Calu3 (cell line): Measurements from ENCODE around the gene PCDH9. TPM values are rescaled to one million over a fixed set of nuclear protein-coding genes. Genes with fewer than 3 reads are reported as not detected.

Experiments used
- BruUV-seq: library from RNA; stranded (reverse); fragments of 400-500 nt; replicated peaks from 2 replicates; lab custom pipeline; 2021; lab: Mats Ljungman, UMichigan
- CTCF ChIA-PET: fragments of 300-600 bp; sonication (Branson Sonifier 250); formaldehyde crosslinking; loops from one replicate; lab custom pipeline; 2022; ENCODE audit warnings: antibody characterized with exemption; lab: Charles Lee
- DNase-seq: peaks from one replicate; pipeline ENCODE4 v3.0.0; 2022
- H3K27ac Mint-ChIP-seq: one replicate; pipeline ENCODE4 v1.8.0; 2022; ENCODE audit warnings: mixed read lengths; ENCODE audit not compliant: unreplicated experiment
- H3K27me3 Mint-ChIP-seq: one replicate; pipeline ENCODE4 v1.8.0; 2022; ENCODE audit warnings: mixed read lengths; ENCODE audit not compliant: unreplicated experiment
- H3K36me3 Mint-ChIP-seq: one replicate; pipeline ENCODE4 v1.8.0; 2022; ENCODE audit warnings: mild to moderate bottlenecking, moderate library complexity, mixed read lengths; ENCODE audit not compliant: insufficient read depth, unreplicated experiment
- H3K4me1 Mint-ChIP-seq: one replicate; pipeline ENCODE4 v1.8.0; 2022; ENCODE audit warnings: mild to moderate bottlenecking, low read depth, mixed read lengths; ENCODE audit not compliant: unreplicated experiment
- H3K4me3 Mint-ChIP-seq: one replicate; pipeline ENCODE4 v1.8.0; 2022; ENCODE audit warnings: mild to moderate bottlenecking, low read depth, moderate library complexity, mixed read lengths; ENCODE audit not compliant: unreplicated experiment
- H3K9me3 Mint-ChIP-seq: one replicate; pipeline ENCODE4 v1.8.0; 2022; ENCODE audit warnings: low read depth, mixed read lengths; ENCODE audit not compliant: unreplicated experiment
- CTCF ChIP-seq: fragments of 200-600 bp; IDR thresholded peaks from one replicate; pipeline ENCODE4 v1.8.0; 2022; ENCODE audit warnings: antibody characterized with exemption; ENCODE audit not compliant: unreplicated experiment
- intact Hi-C: fragments of 100-400 bp; cut with micrococcal nuclease; formaldehyde crosslinking; loops from one replicate; pipeline ENCODE4 v1.10.0; 2022; ENCODE audit not compliant: unreplicated experiment
- total RNA-seq: library from RNA; stranded (reverse); gene quantifications from 2 replicates; pipeline ENCODE4 v1.2.3, GENCODE V29; 2022

PCDH9 gene
- total RNA-seq, 1 experiment from 2014 or later: 1.3 TPM

- BruUV-seq: no TSS peak
- H3K27ac Mint-ChIP-seq: no peak overlapping the region
- DNase-seq: no peak
- no peaks in the 10 kb centered on the region for H3K36me3 Mint-ChIP-seq
- peaks cover 3% of the 10 kb centered on the region for H3K9me3 Mint-ChIP-seq
- TF ChIP-seq CTCF: no peak
- intact Hi-C loops: no loop called here
- no peak overlapping the region for H3K4me3 Mint-ChIP-seq
- CTCF ChIA-PET: no interaction called here
- no peaks in the 10 kb centered on the region for H3K4me1 Mint-ChIP-seq
- H3K27me3 Mint-ChIP-seq: no peaks in the 10 kb centered on the region
These were observed 422.9 kb downstream of the PCDH9 start for GRCh38 chr13:66807251-66807650.

GRCh38 chr13:66805657-66806056 lies 424.5 kb downstream of the PCDH9 start:
- Mint-ChIP-seq H3K36me3 (no peaks in the 10 kb centered on the region), H3K27ac (no peak overlapping the region), H3K4me1 (no peaks in the 10 kb centered on the region), H3K27me3 (no peaks in the 10 kb centered on the region), H3K9me3 (no peaks in the 10 kb centered on the region), H3K4me3 (no peak overlapping the region)
- TF ChIP-seq CTCF: no peak
- BruUV-seq: no TSS peak
- CTCF ChIA-PET: no interaction called here
- DNase-seq: no peak
- intact Hi-C loops: no loop called here

GRCh38 chr13:66803808-66804456 lies 426.2 kb downstream of the PCDH9 start:
- no peaks in the 10 kb centered on the region for H3K4me1 Mint-ChIP-seq
- no peak for DNase-seq
- H3K4me3 Mint-ChIP-seq: no peak overlapping the region
- intact Hi-C loops: no loop called here
- BruUV-seq: no TSS peak
- no peaks in the 10 kb centered on the region for H3K36me3 Mint-ChIP-seq
- peaks cover 2% of the 10 kb centered on the region for H3K9me3 Mint-ChIP-seq
- CTCF ChIA-PET: no interaction called here
- H3K27me3 Mint-ChIP-seq: no peaks in the 10 kb centered on the region
- no peak overlapping the region for H3K27ac Mint-ChIP-seq
- TF ChIP-seq CTCF: no peak

- Mint-ChIP-seq H3K4me3 (no peak overlapping the region), H3K27me3 (no peaks in the 10 kb centered on the region), H3K27ac (no peak overlapping the region), H3K4me1 (no peaks in the 10 kb centered on the region), H3K9me3 (peaks cover 2% of the 10 kb centered on the region), H3K36me3 (no peaks in the 10 kb centered on the region)
- BruUV-seq: no TSS peak
- no peak for TF ChIP-seq CTCF
- intact Hi-C loops: no loop called here
- no peak for DNase-seq
- CTCF ChIA-PET: no interaction called here
These were observed 426.9 kb downstream of the PCDH9 start for GRCh38 chr13:66803013-66803807.
